ENCODE results near the gene FGF12.

FGF12 gene

DNA sequence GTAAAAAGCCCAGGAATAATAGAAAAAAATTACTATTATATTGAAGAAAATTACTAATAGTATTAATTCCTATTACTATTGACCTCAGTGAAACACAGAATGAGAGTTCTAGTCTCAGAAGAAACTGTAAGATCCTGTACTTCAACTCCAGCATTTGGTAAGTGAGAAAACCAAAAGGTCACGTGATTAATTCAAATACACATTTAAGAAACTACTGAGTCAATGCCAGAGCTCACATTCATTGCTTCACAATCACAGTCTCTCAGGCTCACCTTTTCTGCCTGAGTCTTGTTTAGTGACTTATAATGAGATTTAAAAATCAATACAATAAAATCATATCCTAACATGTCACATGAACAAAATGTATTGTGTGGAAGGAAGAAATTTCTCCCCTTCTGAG, 556.1 kb downstream of the FGF12 start:
- no peak for DNase-seq

DNA sequence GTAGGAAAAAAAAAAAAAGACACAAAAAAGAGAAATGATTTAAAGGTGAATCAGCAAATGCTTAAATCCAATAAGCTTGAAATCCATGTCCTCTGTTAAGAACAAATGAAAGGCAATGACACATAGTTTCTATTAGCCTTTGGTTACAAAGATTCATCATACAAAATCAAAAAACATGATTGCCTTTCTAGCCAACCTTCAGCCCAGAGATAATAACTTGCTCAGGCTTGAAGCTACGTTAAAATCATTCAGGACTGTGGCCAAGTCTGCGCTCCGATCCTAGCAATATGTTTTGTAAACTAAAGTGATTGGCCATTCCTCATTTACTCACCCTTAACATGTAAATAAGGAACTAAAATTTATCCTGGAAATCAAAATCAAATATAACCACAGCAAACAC, 556.7 kb downstream of the FGF12 start:
- no peak for DNase-seq

DNA sequence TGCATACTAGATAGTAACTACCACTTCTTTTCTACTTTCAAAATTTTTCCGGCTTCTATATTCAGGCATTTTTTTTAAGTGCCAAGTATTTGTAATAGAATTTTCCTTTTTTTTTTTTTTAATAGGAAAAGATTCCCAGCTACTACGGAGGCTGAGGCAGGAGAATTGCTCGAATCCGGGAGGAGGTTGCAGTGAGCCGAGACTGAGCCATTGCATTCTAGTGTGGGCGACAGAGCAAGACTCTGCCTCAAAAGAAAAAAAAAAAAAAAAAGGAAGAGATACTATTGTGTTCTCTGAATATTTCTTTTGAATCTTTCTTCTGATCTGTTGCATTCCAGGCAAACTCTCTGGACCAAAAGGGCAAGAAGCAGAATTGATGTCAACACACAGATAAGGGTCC, 557.3 kb downstream of the FGF12 start:
- DNase-seq, result no peak

DNA sequence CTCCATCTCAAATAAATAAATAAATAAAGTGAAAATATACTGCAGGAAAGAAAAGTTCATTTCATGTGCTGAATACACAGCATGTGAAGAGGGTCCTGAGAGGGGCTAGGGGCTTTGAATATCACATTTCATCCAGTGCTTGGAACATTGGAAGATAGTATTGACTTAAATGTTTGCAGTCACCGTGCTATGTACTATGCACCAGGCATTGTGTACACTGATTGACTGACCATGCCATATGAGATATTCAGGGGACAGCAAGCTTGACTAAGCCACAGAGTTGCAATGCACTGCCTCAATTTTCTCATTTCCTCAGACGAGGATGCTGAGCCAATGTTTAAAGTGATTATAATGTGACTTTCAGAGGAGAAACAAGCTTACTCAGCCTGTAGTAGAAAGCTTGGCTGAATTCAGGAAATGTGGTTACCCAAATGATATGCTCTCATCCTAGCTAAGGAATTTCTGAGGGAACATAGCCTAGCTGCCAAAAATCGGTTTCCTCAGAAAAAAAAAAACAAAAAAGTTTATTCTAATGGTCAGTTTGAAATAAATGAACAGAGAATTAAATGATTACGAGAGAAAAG, 557.9 kb downstream of the FGF12 start:
- no peak for DNase-seq

DNA sequence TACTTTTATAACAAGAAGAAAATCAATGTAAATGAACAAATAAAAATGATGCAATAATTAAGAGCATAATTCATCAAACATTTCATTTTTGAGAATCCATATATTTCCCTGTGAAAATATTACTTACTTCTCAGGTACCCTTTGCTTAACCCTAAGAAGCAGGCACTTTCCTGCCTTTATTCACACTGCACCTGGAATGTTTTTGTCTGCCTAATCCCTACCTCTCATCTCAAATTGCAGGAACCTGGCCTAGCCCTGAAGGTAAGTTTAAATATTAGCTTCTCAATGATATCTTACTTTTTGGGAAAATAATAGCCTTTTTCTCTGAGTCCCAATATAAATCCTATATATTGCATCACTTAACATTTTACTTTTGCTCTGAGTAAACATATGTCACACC, 559.1 kb downstream of the FGF12 start:
- no peak for DNase-seq

DNA sequence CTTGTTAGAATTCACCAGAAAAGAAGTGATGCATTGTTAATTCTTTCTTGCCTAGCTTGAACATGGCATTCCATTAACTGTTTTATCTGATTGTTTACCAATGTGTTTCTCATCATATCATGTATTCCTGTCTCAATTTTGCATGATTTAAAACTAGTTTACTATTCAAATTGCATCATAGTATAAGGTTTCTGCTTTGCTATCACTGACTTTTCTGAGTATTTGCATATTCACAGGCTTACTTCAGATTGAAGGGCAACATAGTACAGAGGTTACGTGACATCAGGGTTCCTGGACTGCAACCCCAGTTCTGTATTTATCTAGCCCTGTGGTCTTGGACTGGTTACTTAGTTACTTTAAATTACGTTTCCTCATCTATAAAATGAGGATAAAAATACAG, 561.8 kb downstream of the FGF12 start:
- no peak for DNase-seq

DNA sequence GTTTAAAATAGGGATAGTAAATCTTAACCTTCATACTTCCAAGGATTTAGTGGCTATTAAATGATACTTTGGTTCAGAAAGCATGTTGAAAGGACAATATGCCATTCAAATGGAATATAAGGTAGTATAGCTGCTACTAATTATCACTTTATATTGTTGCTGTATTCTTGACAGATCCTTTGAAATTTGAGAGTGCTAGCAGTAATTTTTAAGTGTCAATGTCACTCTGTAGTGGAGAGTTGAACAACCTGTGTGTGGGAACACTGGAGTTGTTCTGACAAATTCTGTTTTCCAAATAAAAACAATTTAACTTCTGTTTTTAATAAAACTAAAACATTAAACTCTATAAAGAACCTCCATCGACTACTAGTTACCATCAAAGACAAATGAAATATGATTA, 565.7 kb downstream of the FGF12 start:
- DNase-seq, result peak; percentile 58

DNA sequence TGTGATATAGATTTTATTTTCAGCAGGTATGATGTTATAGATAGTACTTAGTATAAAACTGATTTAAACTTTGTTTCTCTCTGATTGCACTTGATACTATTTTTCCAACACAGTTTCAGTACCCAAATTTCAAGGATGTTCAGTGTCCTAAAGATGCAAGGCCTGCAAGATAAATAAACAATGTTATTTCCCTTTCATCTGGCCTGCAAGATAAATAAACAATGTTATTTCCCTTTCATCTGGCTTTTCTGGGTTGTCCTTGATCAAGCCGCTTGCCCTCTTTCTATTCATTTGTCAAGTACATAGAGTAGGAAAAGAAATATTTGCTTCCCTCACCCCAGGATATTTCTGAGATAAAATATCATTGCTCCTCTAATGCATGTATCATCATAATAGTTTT, 571.0 kb downstream of the FGF12 start:
- no peak for DNase-seq

DNA sequence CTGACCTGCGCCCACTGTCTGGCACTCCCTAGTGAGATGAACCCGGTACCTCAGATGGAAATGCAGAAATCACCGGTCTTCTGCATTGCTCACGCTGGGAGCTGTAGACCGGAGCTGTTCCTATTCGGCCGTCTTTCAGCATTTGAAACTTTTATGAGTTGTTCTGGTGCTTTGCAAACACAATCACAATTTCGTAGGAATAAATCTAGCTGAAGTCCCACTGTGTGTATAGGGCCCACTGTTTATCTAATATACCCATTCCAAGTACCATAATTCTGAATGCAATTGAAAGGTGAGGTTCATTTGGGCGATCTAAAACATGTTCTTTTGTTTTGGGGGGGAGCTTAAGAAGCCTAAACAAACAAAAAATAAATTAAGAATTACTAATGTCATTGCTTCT, 572.1 kb downstream of the FGF12 start:
- DNase-seq, result peak; percentile 18

DNA sequence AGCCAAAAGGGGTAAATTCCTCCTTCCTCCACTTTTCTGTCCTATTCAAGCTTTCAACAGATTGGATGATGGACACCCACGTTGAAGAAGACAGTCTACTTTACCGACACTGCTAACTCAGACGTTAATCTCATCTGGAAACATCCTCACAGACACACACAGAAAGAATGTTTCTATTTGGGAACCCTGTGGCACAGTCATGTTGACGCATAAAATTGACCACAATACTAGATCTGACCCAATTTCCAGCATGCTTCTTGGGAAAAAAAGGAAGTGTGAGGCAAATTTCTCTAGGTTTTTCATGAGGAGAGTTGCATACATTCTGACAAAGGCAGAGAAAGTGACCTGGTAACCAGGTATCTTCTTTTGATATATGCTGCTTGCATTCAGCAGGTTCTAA, 594.1 kb downstream of the FGF12 start:
- no peak for DNase-seq

DNA sequence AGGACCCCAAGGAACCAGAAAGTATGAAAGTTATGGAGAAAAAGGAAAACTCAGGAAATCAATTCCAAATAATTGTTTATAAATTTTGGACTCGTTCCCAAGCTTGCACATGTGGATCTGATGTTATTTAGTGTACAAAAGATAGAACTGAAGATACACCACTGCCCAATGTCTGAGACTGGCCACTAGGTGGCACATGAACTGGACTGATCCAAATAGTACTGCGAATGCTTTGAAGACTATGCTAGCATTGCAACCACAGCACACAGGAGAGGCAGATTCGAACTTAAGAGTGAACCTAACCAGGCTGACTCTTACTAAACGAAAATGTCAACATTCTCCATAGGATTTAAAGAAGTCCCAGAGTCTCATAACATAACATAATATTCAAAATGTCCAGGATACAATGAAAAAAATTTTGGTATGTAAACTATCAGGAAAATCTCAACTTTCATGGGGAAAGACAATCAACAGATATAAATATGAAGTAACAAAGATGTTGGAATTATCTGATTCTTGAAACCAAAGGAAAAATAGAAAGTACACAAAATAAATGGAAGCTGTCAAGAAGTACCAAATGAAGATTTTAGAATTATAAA, 596.7 kb downstream of the FGF12 start:
- peak; percentile 77 for DNase-seq

DNA sequence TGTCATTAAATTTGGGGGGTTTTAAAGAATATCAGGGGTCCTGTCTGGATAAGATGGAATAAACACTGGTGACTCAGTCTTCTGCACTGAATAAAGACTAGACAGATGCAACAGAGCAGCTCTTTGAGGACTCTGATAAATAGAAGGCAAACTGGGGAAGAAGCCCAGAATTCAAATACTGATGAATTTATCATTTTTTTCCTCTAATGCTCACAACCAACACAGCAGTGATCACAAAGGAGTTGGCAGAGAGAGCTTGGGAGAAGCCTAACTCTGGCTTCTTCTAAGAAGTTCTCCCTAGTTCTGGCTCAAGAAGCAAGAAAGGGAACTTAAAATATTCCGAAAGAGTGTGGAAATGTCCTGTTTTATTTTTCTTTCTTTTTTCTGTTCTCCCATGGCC, 597.8 kb downstream of the FGF12 start:
- no peak for DNase-seq

DNA sequence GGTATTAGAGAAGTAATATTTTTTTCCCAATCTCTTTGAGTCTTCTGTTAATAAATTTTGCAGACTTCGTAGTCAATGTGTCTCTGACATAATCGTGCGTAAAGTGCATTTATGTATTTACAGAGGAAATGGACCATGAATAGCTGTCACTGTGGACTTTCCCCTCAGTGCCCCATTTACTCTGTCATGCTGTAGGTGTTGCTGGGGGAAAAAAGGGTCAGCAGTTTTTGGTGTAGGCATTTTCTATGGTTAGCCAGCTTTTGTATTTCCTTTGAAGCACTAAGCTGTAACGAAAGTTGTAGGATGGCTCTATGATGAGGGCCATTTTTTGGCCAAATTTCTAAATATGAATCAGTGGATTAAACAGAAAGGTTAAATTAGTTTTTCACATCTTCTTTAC, 598.4 kb downstream of the FGF12 start:
- DNase-seq, result peak; percentile 91

DNA sequence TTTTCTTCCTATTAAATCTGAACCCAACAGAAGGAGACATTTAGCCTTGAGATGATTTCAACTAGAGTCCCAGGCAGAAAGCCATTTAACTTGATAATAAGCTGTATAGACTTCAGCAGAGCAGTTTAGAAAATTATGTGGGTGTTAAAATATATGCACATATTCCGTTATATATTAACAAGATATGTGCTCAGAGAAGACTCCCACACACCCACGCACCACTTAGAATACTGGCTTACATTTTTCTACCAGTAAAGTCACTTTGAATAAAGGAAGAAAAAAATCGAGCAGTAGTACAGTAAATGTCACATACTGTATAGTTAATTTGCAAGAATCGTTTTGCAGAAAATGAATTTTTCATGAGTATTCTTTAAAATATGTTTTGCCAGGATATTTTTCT, 599.3 kb downstream of the FGF12 start:
- DNase-seq, result no peak

DNA sequence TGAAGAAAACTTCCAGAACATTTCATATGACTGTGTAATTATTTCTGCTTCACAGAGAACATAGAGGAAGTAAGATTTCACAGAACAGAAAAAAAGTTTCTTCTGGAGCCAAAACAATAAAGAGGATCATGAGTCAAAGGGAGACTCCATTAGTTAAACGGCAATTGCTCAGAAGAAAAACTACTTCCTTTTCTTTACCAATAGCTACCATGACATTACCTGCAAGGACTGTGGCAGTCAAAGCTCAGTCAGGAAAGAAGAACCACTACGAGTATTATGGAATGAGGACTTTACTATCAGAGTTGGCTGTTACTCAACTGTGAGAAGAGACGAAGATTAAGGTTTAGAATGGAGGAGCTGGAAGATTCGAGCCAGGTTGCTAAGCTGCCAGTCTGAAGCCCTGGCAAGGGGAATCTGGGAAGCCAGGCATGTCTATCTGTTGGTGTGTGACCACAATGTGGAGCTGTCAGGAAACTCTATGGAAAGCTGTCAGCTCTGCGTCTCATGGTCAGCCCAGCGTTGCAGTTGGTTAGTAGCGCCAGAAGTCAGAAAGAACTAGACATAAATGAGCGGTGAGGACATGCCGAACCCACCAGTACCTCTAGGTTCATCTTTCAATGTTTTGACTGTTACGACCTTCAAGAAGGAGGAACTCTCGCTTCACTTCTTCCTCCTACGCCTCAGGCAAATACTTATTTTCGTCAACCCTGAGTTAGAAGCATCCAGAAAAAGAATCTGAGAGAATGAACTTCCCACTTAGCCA, 604.3 kb downstream of the FGF12 start:
- no peak for DNase-seq

DNA sequence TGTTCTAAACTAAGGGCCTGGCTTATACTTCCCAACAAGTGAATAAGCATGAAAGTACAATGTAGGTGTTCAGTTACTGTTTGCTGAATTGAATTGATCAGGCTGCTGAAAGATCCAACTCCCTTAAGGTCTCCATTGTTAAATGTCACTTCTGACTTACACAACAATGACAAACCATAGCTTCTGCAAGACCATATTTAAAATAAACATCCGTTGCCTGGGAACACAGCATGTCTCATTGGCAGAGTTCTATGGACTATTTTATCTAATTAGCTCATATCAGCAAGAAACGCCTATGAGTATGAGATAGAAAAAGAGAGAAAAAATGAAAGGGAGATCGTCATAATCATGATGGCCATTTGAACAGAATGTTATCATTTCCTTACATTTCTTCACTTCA, 605.4 kb downstream of the FGF12 start:
- peak; percentile 62 for DNase-seq

DNA sequence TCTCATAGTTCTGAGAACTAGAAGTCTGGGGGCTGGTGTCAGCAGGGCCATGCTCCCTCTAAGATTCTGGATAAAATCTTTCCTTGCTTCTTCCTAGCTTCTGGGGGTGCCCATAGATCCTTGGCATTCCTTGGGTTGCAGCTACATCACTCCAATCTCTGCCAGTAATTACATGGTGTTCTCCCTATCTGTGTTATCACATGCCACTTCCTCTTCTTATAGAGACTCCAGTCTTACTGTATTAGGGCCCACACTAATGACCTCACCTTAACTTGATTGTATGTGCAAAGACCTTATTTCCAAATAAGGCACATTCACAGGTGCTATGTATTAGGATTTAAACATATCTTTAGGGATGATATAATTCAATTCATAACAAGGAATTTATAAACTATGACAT, 618.5 kb downstream of the FGF12 start:
- peak; percentile 19 for DNase-seq

DNA sequence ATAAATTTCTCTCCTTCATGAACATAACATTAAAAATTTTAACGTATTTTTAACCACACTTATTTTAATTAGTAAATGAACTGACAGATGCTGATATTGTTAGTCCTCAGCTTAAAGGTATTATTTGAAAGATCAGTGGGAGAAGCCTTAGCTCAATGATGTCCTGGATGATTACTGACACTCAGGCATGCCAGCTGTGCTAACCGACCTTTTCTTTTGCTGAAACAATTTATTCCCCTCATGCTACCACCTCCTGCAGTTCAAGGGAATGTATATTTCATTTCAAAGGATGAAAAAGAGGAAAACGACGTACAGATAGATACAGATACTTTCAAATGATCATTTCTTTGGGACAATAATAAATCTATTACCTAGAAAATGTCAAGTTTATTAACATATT, 620.8 kb downstream of the FGF12 start:
- DNase-seq, result peak; percentile 68

DNA sequence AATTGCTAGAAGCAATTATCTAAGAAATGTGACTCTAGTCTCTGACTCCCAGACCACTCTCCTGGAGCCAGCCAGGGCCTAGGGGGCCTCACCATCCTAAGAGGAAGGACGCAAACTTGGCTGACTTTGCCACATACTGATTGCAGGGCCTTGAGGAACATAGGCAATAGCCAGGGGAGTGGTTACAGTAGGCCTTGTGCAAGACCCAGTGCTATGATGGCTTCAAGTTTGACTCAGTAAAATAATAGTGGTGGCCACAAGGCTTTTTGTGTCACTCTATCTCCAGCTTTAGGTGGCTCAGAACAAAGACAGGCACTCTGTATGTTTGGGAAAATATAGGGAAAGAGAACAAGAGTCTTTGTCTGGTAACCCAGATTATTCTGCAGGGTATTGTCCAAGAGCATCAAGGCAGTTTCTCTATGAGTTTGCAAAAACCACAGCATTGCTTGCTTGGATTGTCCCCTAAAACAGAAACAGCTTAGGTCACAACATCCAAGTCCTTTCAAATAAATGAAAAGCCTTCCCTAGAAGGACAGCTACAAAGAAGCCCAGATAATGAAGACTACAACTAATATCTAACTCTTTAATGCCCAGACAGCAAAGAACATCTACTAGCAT, 634.8 kb downstream of the FGF12 start:
- no peak for DNase-seq

DNA sequence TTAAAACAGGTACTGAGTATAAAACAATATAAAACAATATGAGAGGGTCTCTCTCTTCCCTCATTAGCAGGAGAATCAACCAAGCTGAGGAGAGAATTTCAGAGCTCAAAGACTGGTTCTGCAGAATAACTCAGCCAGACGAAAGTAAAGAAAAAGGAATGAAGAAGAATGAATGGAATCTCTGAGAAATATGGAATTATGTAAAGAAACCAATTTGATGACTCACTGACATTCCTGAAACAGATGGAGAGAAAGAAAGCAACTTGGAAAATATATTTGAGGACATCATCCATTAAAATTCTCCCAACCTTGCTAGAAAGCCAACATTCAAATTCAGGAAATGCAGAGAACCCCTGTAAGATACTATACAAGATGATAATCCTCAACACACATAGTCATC, 635.5 kb downstream of the FGF12 start:
- DNase-seq, result no peak

DNA sequence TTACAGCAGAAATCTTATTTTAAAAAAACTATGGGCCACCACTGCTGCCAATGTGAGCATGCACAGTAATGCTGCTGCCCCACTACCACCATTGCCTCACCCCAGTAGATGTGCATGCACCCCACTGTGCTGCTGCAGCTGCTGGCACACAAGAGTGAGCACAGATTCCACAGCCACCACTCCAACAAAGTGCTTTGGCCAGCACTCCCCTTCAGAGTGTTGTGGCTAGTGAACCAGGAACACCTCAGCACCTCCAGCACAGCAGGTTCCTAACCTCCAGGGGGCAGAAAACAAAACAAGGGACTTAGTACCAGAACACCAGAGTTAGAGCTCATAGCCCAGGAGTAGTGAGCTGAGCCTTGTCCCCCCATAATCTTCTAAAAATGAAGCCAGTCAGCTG, 636.8 kb downstream of the FGF12 start:
- DNase-seq, result peak; percentile 57

Measured in NCI-H69 (cell line).